HEK293 (cell line): ENCODE results near the gene PLEKHA8.

Experiments used
- CTCF ChIA-PET: fragments of 350-600 bp; formaldehyde crosslinking; extraction: SDS; loops from one replicate; lab custom pipeline; 2021; ENCODE audit warnings: antibody characterized with exemption; lab: Yijun Ruan, JAX
- POLR2A ChIA-PET: fragments of 300-600 bp; formaldehyde crosslinking; extraction: SDS; loops from one replicate; lab custom pipeline; 2020; ENCODE audit warnings: antibody characterized with exemption, inconsistent platforms; lab: Yijun Ruan, JAX
- H3K27ac ChIP-seq: fragments of 200-500 bp; sonication (Bioruptor generic); 2 replicates; pipeline ENCODE4 v1.5.1; 2014; ENCODE audit warnings: low read depth, low read length, control low read depth, inconsistent platforms; ENCODE audit errors: extremely low read depth
- H3K36me3 ChIP-seq, 2 experiments: fragments of 200-500 bp in 1 of 2; sonication (Bioruptor generic) in 1 of 2; 1 replicate in 1 of 2; 2 replicates in 1 of 2; pipeline ENCODE4 v1.5.1; 2014 to 2017; ENCODE audit warnings: inconsistent platforms in 2 of 2, low read length in 2 of 2; ENCODE audit not compliant: control insufficient read depth in 2 of 2, insufficient read depth in 1 of 2
- H3K4me1 ChIP-seq: fragments of 200-500 bp; sonication (Bioruptor generic); 2 replicates; pipeline ENCODE4 v1.5.1; 2014; ENCODE audit warnings: mild to moderate bottlenecking, low read length, inconsistent platforms; ENCODE audit not compliant: control insufficient read depth, insufficient read depth
- H3K4me3 ChIP-seq: 2 replicates; pipeline ENCODE4 v1.5.1; 2011; ENCODE audit warnings: low read depth, mild to moderate bottlenecking, control low read depth, low read length, moderate library complexity
- H3K9me3 ChIP-seq: fragments of 200-500 bp; sonication (Bioruptor generic); 2 replicates; pipeline ENCODE4 v1.5.1; 2014; ENCODE audit warnings: low read depth, low read length, inconsistent platforms; ENCODE audit not compliant: control insufficient read depth, insufficient read depth
- BCL11A ChIP-seq: fragments of 450-650 bp; formaldehyde crosslinking; IDR thresholded peaks from 2 replicates; pipeline ENCODE4 v1.5.1; 2016; ENCODE audit warnings: low read depth, missing biosample characterization, missing genetic modification characterization
- KLF1 ChIP-seq: fragments of 450-650 bp; formaldehyde crosslinking; IDR thresholded peaks from 2 replicates; pipeline ENCODE4 v1.5.1; 2016; ENCODE audit warnings: missing biosample characterization, missing genetic modification characterization
- SALL2 ChIP-seq: fragments of 450-650 bp; formaldehyde crosslinking; IDR thresholded peaks from 2 replicates; pipeline ENCODE4 v1.5.0; 2017; ENCODE audit warnings: missing biosample characterization, mild to moderate bottlenecking, missing genetic modification characterization, borderline replicate concordance
- ZBTB48 ChIP-seq: fragments of 450-650 bp; formaldehyde crosslinking; IDR thresholded peaks from 2 replicates; pipeline ENCODE4 v1.5.1; 2016; ENCODE audit warnings: missing biosample characterization, missing genetic modification characterization
- ZNF140 ChIP-seq: fragments of 450-650 bp; formaldehyde crosslinking; IDR thresholded peaks from 2 replicates; pipeline ENCODE4 v1.5.1; 2016; ENCODE audit warnings: missing biosample characterization, missing genetic modification characterization
- ZNF184 ChIP-seq: fragments of 450-650 bp; IDR thresholded peaks from 2 replicates; pipeline ENCODE4 v1.5.1; 2018; ENCODE audit warnings: missing biosample characterization, mild to moderate bottlenecking, missing genetic modification characterization
- ZNF302 ChIP-seq: fragments of 450-650 bp; formaldehyde crosslinking; IDR thresholded peaks from 2 replicates; pipeline ENCODE4 v1.5.1; 2016; ENCODE audit warnings: missing biosample characterization, missing genetic modification characterization, low read depth
- ZNF391 ChIP-seq: fragments of 450-650 bp; formaldehyde crosslinking; IDR thresholded peaks from 2 replicates; pipeline ENCODE4 v1.5.1; 2016; ENCODE audit warnings: low read depth, missing biosample characterization, missing genetic modification characterization, borderline replicate concordance
- ZNF571 ChIP-seq: fragments of 450-650 bp; formaldehyde crosslinking; IDR thresholded peaks from 2 replicates; pipeline ENCODE4 v1.5.0; 2017; ENCODE audit warnings: missing biosample characterization, missing genetic modification characterization
- ZNF621 ChIP-seq: fragments of 450-650 bp; formaldehyde crosslinking; IDR thresholded peaks from 2 replicates; pipeline ENCODE4 v1.5.1; 2017; ENCODE audit warnings: missing biosample characterization, missing genetic modification characterization
- ZNF707 ChIP-seq: fragments of 450-650 bp; formaldehyde crosslinking; IDR thresholded peaks from 2 replicates; pipeline ENCODE4 v1.5.1; 2016; ENCODE audit warnings: missing biosample characterization, missing genetic modification characterization
- ZNF747 ChIP-seq: fragments of 450-650 bp; formaldehyde crosslinking; IDR thresholded peaks from 2 replicates; pipeline ENCODE4 v1.5.1; 2016; ENCODE audit warnings: missing biosample characterization, missing genetic modification characterization
- ZNF837 ChIP-seq: fragments of 450-650 bp; formaldehyde crosslinking; IDR thresholded peaks from 2 replicates; pipeline ENCODE4 v1.5.1; 2016; ENCODE audit warnings: missing biosample characterization, missing genetic modification characterization
- TF ChIP-seq, protein P1 (sequence below): fragments of 450-650 bp; formaldehyde crosslinking; IDR thresholded peaks from 2 replicates; pipeline ENCODE4 v1.5.1; 2017; ENCODE audit warnings: missing biosample characterization, missing genetic modification characterization
- TF ChIP-seq, protein P2 (sequence below): fragments of 450-650 bp; formaldehyde crosslinking; IDR thresholded peaks from 2 replicates; pipeline ENCODE4; 2016; ENCODE audit warnings: missing biosample characterization, missing genetic modification characterization
- TF ChIP-seq, protein P3 (sequence below): fragments of 450-650 bp; formaldehyde crosslinking; IDR thresholded peaks from 2 replicates; pipeline ENCODE4 v1.5.1; 2016; ENCODE audit warnings: missing biosample characterization, missing genetic modification characterization
- TF ChIP-seq, protein P4 (sequence below): fragments of 450-650 bp; formaldehyde crosslinking; IDR thresholded peaks from 2 replicates; pipeline ENCODE4 v1.5.1; 2016; ENCODE audit warnings: missing biosample characterization, missing genetic modification characterization

PLEKHA8 gene

DNA sequence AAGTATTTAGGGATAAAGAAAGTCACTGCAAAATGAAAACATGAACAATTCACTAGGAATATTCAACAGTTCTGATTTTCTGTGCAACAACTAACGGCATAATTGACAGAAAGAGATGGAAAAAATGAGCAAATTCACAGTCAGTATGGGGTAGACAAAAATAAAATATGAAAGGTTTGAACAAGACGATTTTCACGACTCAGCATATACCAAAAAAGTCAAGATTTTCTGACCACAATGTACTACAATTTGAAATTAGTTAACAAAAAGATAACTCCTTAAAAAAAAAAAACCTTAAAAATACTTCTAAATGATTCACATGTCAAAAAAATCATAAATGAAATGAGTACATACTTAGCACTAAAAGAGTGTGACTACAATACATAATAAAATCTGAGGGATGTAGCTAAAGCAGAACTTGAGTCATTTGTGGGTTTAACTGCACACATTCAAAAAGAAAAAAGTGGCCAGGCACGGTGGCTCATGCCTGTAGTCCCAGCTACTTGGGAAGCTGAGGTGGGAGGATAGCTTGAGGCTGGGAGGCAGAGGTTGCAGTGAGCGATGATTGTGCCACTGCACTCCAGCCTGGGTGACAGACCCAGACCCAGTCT lies 84.0 kb downstream of the PLEKHA8 start:
- Histone ChIP-seq H3K4me3 (no peak overlapping the region), H3K4me1 (no peaks in the 10 kb centered on the region), H3K36me3 (peaks cover 0 to 3% of the 10 kb centered on the region in 2 experiments; a peak in 1 of 3 replicates), H3K9me3 (no peaks in the 10 kb centered on the region; the same call in 1 of the 2 replicates), H3K27ac (no peak overlapping the region)
- CTCF ChIA-PET = no interaction called here
- POLR2A ChIA-PET = no interaction called here
- no peak for TF ChIP-seq ZNF707 (tag by site-specific recombination)

DNA sequence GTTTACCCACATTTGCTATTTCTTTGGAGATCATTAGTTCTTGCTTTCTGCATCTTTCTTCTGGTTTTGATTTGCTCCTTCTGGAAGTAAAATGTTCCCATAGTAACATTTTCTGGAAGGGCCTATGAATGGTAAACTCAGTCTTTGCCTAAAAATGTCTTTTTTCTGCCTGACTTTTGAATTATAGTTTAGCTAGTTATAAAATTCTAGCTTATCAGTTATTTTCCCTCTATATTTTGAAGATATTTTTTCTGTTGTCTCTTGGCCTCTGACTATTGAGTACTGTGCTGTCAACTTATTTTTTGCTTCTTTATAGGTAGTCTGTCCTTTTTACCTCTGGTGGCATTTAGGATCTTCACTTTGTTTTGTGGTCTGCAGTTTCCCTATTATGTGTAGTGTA lies 84.9 kb downstream of the PLEKHA8 start:
- Histone ChIP-seq H3K4me1 (no peaks in the 10 kb centered on the region), H3K27ac (no peak overlapping the region), H3K36me3 (peaks cover 0 to 3% of the 10 kb centered on the region in 2 experiments; a peak in 1 of 3 replicates), H3K4me3 (no peak overlapping the region), H3K9me3 (no peaks in the 10 kb centered on the region)
- ChIA-PET CTCF (interaction anchor here (0.9 kb wide), 1 partner anchor 10 kb away, joined by 3 read pairs; no protein-coding TSS in a partner anchor), POLR2A (interaction anchor here (0.7 to 1.2 kb wide), 2 partner anchors 21 to 23 kb away, joined by 4 to 5 read pairs; partner anchors contain the start of gene MTURN)
- TF ChIP-seq ZNF302 (tag by site-specific recombination) (no peak), ZNF184 (tag by site-specific recombination) (no peak), ZNF140 (no peak), ZNF747 (tag by site-specific recombination) (no peak), ZNF837 (tag by site-specific recombination) (no peak), BCL11A (tag by site-specific recombination) (no peak), ZNF571 (no peak), SALL2 (tag by site-specific recombination) (no peak), KLF1 (tag by site-specific recombination) (no peak), ZBTB48 (tag by site-specific recombination) (no peak), ZNF621 (tag by site-specific recombination) (no peak), ZNF391 (no peak)
- TF ChIP-seq, protein P1, sequence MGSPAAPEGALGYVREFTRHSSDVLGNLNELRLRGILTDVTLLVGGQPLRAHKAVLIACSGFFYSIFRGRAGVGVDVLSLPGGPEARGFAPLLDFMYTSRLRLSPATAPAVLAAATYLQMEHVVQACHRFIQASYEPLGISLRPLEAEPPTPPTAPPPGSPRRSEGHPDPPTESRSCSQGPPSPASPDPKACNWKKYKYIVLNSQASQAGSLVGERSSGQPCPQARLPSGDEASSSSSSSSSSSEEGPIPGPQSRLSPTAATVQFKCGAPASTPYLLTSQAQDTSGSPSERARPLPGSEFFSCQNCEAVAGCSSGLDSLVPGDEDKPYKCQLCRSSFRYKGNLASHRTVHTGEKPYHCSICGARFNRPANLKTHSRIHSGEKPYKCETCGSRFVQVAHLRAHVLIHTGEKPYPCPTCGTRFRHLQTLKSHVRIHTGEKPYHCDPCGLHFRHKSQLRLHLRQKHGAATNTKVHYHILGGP (tag by site-specific recombination) = no peak
- TF ChIP-seq, protein P2, sequence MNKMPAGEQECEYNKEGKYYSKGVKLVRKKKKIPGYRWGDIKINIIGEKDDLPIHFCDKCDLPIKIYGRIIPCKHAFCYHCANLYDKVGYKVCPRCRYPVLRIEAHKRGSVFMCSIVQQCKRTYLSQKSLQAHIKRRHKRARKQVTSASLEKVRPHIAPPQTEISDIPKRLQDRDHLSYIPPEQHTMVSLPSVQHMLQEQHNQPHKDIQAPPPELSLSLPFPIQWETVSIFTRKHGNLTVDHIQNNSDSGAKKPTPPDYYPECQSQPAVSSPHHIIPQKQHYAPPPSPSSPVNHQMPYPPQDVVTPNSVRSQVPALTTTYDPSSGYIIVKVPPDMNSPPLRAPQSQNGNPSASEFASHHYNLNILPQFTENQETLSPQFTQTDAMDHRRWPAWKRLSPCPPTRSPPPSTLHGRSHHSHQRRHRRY (tag by site-specific recombination) = no peak
- TF ChIP-seq, protein P3, sequence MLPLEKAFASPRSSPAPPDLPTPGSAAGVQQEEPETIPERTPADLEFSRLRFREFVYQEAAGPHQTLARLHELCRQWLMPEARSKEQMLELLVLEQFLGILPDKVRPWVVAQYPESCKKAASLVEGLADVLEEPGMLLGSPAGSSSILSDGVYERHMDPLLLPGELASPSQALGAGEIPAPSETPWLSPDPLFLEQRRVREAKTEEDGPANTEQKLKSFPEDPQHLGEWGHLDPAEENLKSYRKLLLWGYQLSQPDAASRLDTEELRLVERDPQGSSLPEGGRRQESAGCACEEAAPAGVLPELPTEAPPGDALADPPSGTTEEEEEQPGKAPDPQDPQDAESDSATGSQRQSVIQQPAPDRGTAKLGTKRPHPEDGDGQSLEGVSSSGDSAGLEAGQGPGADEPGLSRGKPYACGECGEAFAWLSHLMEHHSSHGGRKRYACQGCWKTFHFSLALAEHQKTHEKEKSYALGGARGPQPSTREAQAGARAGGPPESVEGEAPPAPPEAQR (tag by site-specific recombination) = no peak
- TF ChIP-seq, protein P4, sequence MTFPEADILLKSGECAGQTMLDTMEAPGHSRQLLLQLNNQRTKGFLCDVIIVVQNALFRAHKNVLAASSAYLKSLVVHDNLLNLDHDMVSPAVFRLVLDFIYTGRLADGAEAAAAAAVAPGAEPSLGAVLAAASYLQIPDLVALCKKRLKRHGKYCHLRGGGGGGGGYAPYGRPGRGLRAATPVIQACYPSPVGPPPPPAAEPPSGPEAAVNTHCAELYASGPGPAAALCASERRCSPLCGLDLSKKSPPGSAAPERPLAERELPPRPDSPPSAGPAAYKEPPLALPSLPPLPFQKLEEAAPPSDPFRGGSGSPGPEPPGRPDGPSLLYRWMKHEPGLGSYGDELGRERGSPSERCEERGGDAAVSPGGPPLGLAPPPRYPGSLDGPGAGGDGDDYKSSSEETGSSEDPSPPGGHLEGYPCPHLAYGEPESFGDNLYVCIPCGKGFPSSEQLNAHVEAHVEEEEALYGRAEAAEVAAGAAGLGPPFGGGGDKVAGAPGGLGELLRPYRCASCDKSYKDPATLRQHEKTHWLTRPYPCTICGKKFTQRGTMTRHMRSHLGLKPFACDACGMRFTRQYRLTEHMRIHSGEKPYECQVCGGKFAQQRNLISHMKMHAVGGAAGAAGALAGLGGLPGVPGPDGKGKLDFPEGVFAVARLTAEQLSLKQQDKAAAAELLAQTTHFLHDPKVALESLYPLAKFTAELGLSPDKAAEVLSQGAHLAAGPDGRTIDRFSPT (tag by site-specific recombination) = no peak
